HG03565 (cell line): Measurements from ENCODE around the gene EPS8.

Experiments used
- ATAC-seq: cut with Tn5 transposase; IDR thresholded peaks from one replicate; pipeline ENCODE4 v1.9.1; 2021; ENCODE audit warnings: mild to moderate bottlenecking, moderate library complexity; ENCODE audit not compliant: unreplicated experiment

The EPS8 gene

GRCh38 chr12:15575671-15576541 is 213.3 kb downstream of the EPS8 start:
- no peak for ATAC-seq

DNA sequence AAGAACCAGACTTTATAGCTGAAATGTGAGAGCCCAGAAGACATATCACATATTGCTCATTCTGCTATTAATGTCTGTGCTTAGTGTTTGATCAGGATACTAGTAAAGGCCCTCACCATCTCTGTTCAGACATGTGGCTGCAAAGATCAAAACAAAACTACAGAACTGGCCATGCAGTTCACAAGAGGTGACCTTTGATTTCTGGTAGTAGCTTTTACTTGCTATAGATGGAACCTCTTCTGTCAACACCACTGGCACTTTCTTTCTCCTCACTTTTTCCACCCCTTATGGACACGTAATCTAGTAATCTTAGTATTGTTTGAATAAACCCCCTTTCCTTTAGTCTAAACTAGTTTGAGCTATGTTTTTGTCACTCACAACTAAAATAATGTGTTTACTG is 214.8 kb downstream of the EPS8 start:
- ATAC-seq: no peak
